SU-DHL-6 (cell line): Measurements from ENCODE around the gene GH1.

Source experiments
- H2AFZ ChIP-seq: fragments of 200-600 bp; sonication (generic); 2 replicates; pipeline ENCODE4 v1.6.1; 2014; ENCODE audit warnings: low read depth, mild to moderate bottlenecking, moderate library complexity, mixed read lengths, antibody characterized with exemption, low read length; ENCODE audit not compliant: severe bottlenecking
- H3F3A ChIP-seq: fragments of 200-600 bp; shearing (Covaris generic); 2 replicates; pipeline ENCODE4 v1.6.0; 2016; ENCODE audit warnings: antibody characterized with exemption, mild to moderate bottlenecking; ENCODE audit not compliant: insufficient read depth
- H3K27ac ChIP-seq: fragments of 200-600 bp; sonication (generic); 2 replicates; pipeline ENCODE4 v1.5.1; 2016; ENCODE audit warnings: low read depth, mild to moderate bottlenecking, low read length, moderate library complexity, mixed read lengths
- H3K27me3 ChIP-seq: fragments of 200-600 bp; sonication (generic), shearing (Covaris generic); 2 replicates; pipeline ENCODE4 v1.6.0; 2014; ENCODE audit warnings: mild to moderate bottlenecking, low read length
- H3K36me3 ChIP-seq: fragments of 200-600 bp; sonication (generic); 2 replicates; pipeline ENCODE4 v1.6.1; 2014; ENCODE audit warnings: mild to moderate bottlenecking, low read length, mixed read lengths
- H3K4me2 ChIP-seq: fragments of 300-600, 200-600 bp; shearing (Covaris generic), sonication (generic); 2 replicates; pipeline ENCODE4 v1.6.0; 2014; ENCODE audit warnings: low read length, low read depth, mild to moderate bottlenecking; ENCODE audit not compliant: poor library complexity, severe bottlenecking
- H3K4me3 ChIP-seq: fragments of 200-600 bp; sonication (generic); 2 replicates; pipeline ENCODE4 v1.5.1; 2014; ENCODE audit warnings: antibody characterized with exemption, low read length, mild to moderate bottlenecking, mixed read lengths; ENCODE audit not compliant: insufficient read depth, poor library complexity, severe bottlenecking
- H3K79me2 ChIP-seq: fragments of 200-600 bp; sonication (generic); 2 replicates; pipeline ENCODE4 v1.6.1; 2014; ENCODE audit warnings: mild to moderate bottlenecking, low read length, moderate library complexity; ENCODE audit not compliant: insufficient read depth
- H3K9ac ChIP-seq: fragments of 200-600 bp; sonication (generic); 2 replicates; pipeline ENCODE4 v1.7.0; 2014; ENCODE audit warnings: mild to moderate bottlenecking, low read length
- H3K9me2 ChIP-seq: fragments of 200-600 bp; sonication (generic); replicated peaks from 2 replicates; pipeline ENCODE4 v1.6.1; 2014; ENCODE audit warnings: low read length; ENCODE audit not compliant: insufficient read depth
- H3K9me3 ChIP-seq: fragments of 200-600 bp; sonication (generic); 2 replicates; pipeline ENCODE4 v1.6.1; 2014; ENCODE audit warnings: low read length, mixed read lengths; ENCODE audit not compliant: insufficient read depth
- H4K20me1 ChIP-seq: fragments of 200-600 bp; sonication (generic); 2 replicates; pipeline ENCODE4 v1.6.1; 2014; ENCODE audit warnings: low read depth, mild to moderate bottlenecking, antibody characterized with exemption, low read length, moderate library complexity, mixed read lengths
- EZH2phosphoT487 ChIP-seq: fragments of 200-600 bp; sonication (generic), shearing (Covaris generic); conservative IDR thresholded peaks from 2 replicates; pipeline ENCODE4 v1.6.1; 2018; ENCODE audit warnings: mild to moderate bottlenecking, antibody characterized with exemption, low read length, moderate library complexity, mixed read lengths
- TF ChIP-seq, protein P1 (sequence below): fragments of 200-600 bp; sonication (generic); IDR thresholded peaks from one replicate; pipeline ENCODE4 v1.5.1; 2017; ENCODE audit warnings: antibody characterized with exemption, mild to moderate bottlenecking, low read length, moderate library complexity; ENCODE audit not compliant: insufficient read depth, poor library complexity, severe bottlenecking

GH1 gene

DNA sequence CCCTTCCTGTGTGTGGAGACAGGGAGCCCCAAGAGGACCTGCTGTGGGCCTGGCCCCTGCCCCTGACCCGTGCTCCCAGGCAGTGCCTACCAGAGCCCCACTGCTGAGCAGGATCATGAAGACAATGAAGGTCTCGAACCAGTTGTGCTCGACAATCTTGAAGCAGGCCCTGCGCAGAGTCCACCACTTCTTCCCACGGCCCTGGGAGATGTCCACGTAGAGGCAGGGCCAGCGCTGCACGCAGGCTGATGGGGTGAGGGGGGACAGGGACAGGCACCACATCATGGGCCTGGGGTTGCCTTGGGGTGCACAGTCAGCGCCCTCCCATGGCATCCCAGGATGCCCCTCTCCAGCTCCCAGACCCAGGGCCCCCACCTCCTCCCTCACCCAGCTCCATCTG, 29.9 kb upstream of the GH1 start:
- H3K9me3 ChIP-seq: no peaks in the 10 kb centered on the region
- TF ChIP-seq EZH2phosphoT487: no peak
- TF ChIP-seq, protein P1, sequence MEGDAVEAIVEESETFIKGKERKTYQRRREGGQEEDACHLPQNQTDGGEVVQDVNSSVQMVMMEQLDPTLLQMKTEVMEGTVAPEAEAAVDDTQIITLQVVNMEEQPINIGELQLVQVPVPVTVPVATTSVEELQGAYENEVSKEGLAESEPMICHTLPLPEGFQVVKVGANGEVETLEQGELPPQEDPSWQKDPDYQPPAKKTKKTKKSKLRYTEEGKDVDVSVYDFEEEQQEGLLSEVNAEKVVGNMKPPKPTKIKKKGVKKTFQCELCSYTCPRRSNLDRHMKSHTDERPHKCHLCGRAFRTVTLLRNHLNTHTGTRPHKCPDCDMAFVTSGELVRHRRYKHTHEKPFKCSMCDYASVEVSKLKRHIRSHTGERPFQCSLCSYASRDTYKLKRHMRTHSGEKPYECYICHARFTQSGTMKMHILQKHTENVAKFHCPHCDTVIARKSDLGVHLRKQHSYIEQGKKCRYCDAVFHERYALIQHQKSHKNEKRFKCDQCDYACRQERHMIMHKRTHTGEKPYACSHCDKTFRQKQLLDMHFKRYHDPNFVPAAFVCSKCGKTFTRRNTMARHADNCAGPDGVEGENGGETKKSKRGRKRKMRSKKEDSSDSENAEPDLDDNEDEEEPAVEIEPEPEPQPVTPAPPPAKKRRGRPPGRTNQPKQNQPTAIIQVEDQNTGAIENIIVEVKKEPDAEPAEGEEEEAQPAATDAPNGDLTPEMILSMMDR: no peak
- H3K27me3 ChIP-seq: no peaks in the 10 kb centered on the region
- H3K36me3 ChIP-seq: no peaks in the 10 kb centered on the region
- H2AFZ ChIP-seq: no peak overlapping the region
- no peak overlapping the region for H3K27ac ChIP-seq
- no peaks in the 10 kb centered on the region for H4K20me1 ChIP-seq
- H3K79me2 ChIP-seq: no peaks in the 10 kb centered on the region
- no peaks in the 10 kb centered on the region for H3K9me2 ChIP-seq
- H3K4me2 ChIP-seq: no peak overlapping the region
- H3F3A ChIP-seq: peaks cover 3% of the 10 kb centered on the region
- H3K9ac ChIP-seq: no peak overlapping the region
- no peak overlapping the region for H3K4me3 ChIP-seq

DNA sequence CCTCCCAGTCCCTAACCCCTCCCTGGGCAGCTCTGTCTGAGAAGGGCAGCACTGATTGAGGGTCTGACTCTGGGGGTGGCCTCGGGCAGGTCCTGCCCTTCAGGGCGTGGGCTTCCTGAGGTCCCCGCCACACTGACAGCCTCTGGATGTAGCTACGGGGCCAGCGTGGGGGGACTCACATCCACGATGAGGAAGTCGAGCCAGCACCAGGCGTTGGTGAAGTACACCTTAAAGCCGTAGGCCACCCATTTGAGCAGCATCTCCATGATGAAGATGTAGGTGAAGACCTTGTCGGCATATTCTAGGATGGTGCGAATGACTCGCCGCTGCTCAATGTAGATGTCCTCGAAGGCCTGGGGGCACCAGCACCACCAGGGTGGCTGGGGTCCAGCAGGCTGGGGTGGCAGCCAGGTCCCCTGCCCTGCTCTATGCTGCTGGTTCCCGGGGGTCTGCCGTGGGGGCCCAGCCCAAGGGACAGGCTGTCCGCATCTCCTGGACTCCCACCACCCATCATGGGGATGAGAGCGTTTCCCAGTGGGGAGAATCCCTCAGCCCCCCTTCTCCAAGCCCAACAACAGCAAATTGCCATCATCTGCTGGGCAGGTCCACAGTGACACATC, 29.2 kb upstream of the GH1 start:
- no peaks in the 10 kb centered on the region for H3K9me3 ChIP-seq
- H3K27ac ChIP-seq: no peak overlapping the region
- H3K4me2 ChIP-seq: no peak overlapping the region
- peaks cover 3% of the 10 kb centered on the region for H3F3A ChIP-seq
- no peaks in the 10 kb centered on the region for H3K9me2 ChIP-seq
- no peaks in the 10 kb centered on the region for H3K79me2 ChIP-seq
- no peaks in the 10 kb centered on the region for H4K20me1 ChIP-seq
- H3K9ac ChIP-seq: no peak overlapping the region
- H2AFZ ChIP-seq: no peak overlapping the region
- no peaks in the 10 kb centered on the region for H3K27me3 ChIP-seq
- TF ChIP-seq EZH2phosphoT487: no peak
- TF ChIP-seq, protein P1: no peak
- no peak overlapping the region for H3K4me3 ChIP-seq
- no peaks in the 10 kb centered on the region for H3K36me3 ChIP-seq

DNA sequence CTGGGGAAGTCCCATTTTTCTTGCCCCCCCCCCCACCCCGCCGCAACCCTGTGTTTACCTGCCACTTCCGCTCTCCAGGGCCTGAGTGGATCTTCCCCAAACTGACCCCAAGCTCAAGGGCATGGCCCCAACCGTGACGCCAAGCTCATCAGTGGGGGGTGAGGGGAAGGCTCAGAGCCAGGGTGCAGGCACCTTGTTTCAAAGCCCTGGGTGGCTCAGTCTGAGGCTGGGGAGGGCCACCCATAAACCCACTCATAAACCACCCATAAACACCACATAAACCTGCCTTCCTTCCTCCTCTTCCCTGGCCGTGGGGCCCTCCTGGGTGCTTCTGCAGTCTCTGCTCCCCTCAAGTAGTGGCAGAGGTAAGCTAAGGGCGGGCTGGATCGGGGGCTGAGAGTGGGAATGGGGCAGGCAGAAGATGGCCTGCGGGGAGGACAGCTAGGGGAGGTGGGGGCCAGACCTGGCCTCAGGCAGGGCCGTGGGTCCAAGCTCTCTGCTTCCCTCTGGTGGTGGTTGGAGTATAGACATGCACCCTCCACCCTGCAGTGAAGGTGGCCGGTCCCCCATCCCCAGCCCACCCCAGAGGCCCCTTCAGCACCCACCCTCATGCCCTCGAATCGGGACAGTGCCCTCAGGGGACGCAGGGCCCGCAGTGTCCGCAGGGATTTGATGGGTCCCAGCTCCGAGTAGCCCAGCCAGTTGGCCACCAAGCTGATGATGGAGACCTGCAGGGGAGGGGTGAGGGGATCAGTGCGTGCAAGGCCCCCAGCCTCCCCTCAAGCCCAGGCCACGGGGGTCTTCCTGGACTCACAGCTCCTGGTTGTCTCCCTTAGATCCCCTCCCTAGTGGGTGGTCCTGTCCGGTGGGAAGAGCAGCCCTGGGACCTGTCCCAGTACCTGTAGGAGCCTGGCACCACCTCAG, 28.1 kb upstream of the GH1 start:
- Histone ChIP-seq H3K4me3 (peak overlapping the region; percentile 20), H3K79me2 (no peaks in the 10 kb centered on the region), H3K9ac (peak overlapping the region; percentile 47), H4K20me1 (no peaks in the 10 kb centered on the region), H3K9me2 (no peaks in the 10 kb centered on the region), H3K4me2 (peak overlapping the region; percentile 62), H3K9me3 (no peaks in the 10 kb centered on the region), H3F3A (peaks cover 3% of the 10 kb centered on the region), H3K36me3 (no peaks in the 10 kb centered on the region), H3K27me3 (no peaks in the 10 kb centered on the region), H3K27ac (peak overlapping the region; percentile 87), H2AFZ (peak overlapping the region; percentile 67)
- TF ChIP-seq EZH2phosphoT487: no peak
- TF ChIP-seq, protein P1: peak; percentile 86
